T-cell (primary cell): Measurements from ENCODE around the gene ARHGAP32. TPM values are rescaled to one million over a fixed set of nuclear protein-coding genes. Genes with fewer than 3 reads are reported as not detected.

Experiments
- ATAC-seq, 4 experiments: fragments of 200-7000 bp in 3 of 4; fragments of 150-1000 bp in 1 of 4; cut with Tn5 transposase; replicated peaks in 1 of 4; 1 replicate in 3 of 4; 2 replicates in 1 of 4; pipeline ENCODE4 v1.10.0; 2021; ENCODE audit warnings: moderate library complexity in 3 of 4, mild to moderate bottlenecking in 2 of 4, moderate number of reproducible peaks in 1 of 4
- CTCF ChIA-PET, 2 donors: fragments of 300-600 bp; sonication (Branson Sonifier 250); formaldehyde crosslinking; loops; one replicate each; lab custom pipeline; 2022; ENCODE audit warnings: antibody characterized with exemption in 2 of 2; lab: Charles Lee
- POLR2A ChIA-PET, 2 donors: fragments of 300-600 bp; sonication (Branson Sonifier 250); formaldehyde crosslinking; loops; one replicate each; lab custom pipeline; 2022; ENCODE audit warnings: antibody characterized with exemption in 2 of 2; lab: Charles Lee
- DNase-seq, 35 experiments: peaks; one replicate each; pipeline versions ENCODE4 v3.0.0 to v3.0.0-alpha.2; 2013 to 2023
- H3K27ac ChIP-seq: one replicate; pipeline ENCODE4 v1.5.1; 2013; ENCODE audit warnings: low read length
- H3K27me3 ChIP-seq, 2 experiments: replicated peaks in 1 of 2; 1 replicate in 1 of 2; 2 replicates in 1 of 2; pipeline versions ENCODE4 v1.6.1 to v1.7.0; 2013; ENCODE audit warnings: low read length in 1 of 2, mixed read lengths in 1 of 2; ENCODE audit not compliant: control insufficient read depth in 2 of 2, insufficient read depth in 2 of 2; ENCODE audit errors: extremely low read depth in 1 of 2
- H3K36me3 ChIP-seq, 2 donors: 1 replicate in 1 of 2; 2 replicates in 1 of 2; pipeline versions ENCODE4 v1.6.1 to v1.7.0; 2013; ENCODE audit warnings: low read length in 1 of 2; ENCODE audit not compliant: control insufficient read depth in 2 of 2, insufficient read depth in 1 of 2; ENCODE audit errors: extremely low read depth in 1 of 2
- H3K4me1 ChIP-seq, 2 experiments: 1 replicate in 1 of 2; 2 replicates in 1 of 2; pipeline versions ENCODE4 v1.6.1 to v1.7.0; 2013; ENCODE audit warnings: low read length in 2 of 2, mixed read lengths in 1 of 2; ENCODE audit not compliant: insufficient read depth in 2 of 2, control insufficient read depth in 1 of 2; ENCODE audit errors: extremely low read depth in 1 of 2
- H3K4me3 ChIP-seq, 2 donors: 1 replicate in 1 of 2; 2 replicates in 1 of 2; pipeline versions ENCODE4 v1.5.1 to v1.7.0; 2013; ENCODE audit warnings: mild to moderate bottlenecking in 2 of 2, low read length in 1 of 2, moderate library complexity in 1 of 2; ENCODE audit not compliant: control insufficient read depth in 1 of 2; ENCODE audit errors: extremely low read depth in 1 of 2
- H3K9me3 ChIP-seq: 2 replicates; pipeline ENCODE4 v1.7.0; 2013
- H3K27ac Mint-ChIP-seq, 2 donors: one replicate each; pipeline ENCODE4 v1.8.0; 2020 to 2021; ENCODE audit warnings: mild to moderate bottlenecking in 2 of 2, mixed read lengths in 2 of 2
- H3K27me3 Mint-ChIP-seq, 2 donors: one replicate each; pipeline ENCODE4 v1.8.0; 2021 to 2022; ENCODE audit warnings: mixed read lengths in 2 of 2
- H3K36me3 Mint-ChIP-seq: one replicate; pipeline ENCODE4 v1.8.0; 2021; ENCODE audit warnings: mixed read lengths
- H3K4me1 Mint-ChIP-seq, 3 donors: one replicate each; pipeline ENCODE4 v1.8.0; 2020 to 2022; ENCODE audit warnings: mixed read lengths in 3 of 3, mild to moderate bottlenecking in 1 of 3
- H3K4me3 Mint-ChIP-seq, 3 donors: one replicate each; pipeline ENCODE4 v1.8.0; 2020 to 2022; ENCODE audit warnings: mild to moderate bottlenecking in 3 of 3, mixed read lengths in 3 of 3, moderate library complexity in 3 of 3
- H3K9me3 Mint-ChIP-seq, 3 donors: one replicate each; pipeline ENCODE4 v1.8.0; 2020 to 2022; ENCODE audit warnings: mixed read lengths in 3 of 3
- WGBS: methylation state at CpG from one replicate; pipeline ENCODE4 v1.1.5; 2013; ENCODE audit warnings: missing lambda C conversion rate; ENCODE audit not compliant: insufficient coverage; 5-methylcytosine and 5-hydroxymethylcytosine counted together
- total RNA-seq, 35 experiments: library from RNA in 6 of 35; stranded (reverse) in 6 of 35; fragments of 120-200 nt in 1 of 35; gene quantifications; one replicate each; pipeline versions ENCODE4 v1.2.1 to v1.2.4 and lab custom pipeline; 2013 to 2026

Gene ARHGAP32
- total RNA-seq, 5 donors from 2014 or later (not counting 1 experiment from before 2014, with no cell fraction given) = 4.4 to 7.8 (median 6.5) TPM

GRCh38 chr11:129230006-129230405, 37.9 kb upstream of the ARHGAP32 start:
- H3K27me3 ChIP-seq = no peaks in the 10 kb centered on the region
- DNase-seq (peak in 1 of 35 experiments; percentile 30), ATAC-seq (no peak)
- Mint-ChIP-seq H3K9me3 (peaks cover 5 to 17% (median 16%) of the 10 kb centered on the region in 3 donors), H3K4me1 (no peaks in the 10 kb centered on the region), H3K36me3 (peaks cover 4% of the 10 kb centered on the region), H3K27ac (no peak overlapping the region), H3K4me3 (no peak overlapping the region), H3K27me3 (no peaks in the 10 kb centered on the region)
- no peak overlapping the region for H3K27ac ChIP-seq
- H3K9me3 ChIP-seq = peaks cover 6% of the 10 kb centered on the region
- no peak overlapping the region for H3K4me3 ChIP-seq
- no CpG with 5 or more reads among the region's 6 CpGs for WGBS
- POLR2A ChIA-PET = no interaction called here
- H3K36me3 ChIP-seq = no peaks in the 10 kb centered on the region
- H3K4me1 ChIP-seq = no peaks in the 10 kb centered on the region
- CTCF ChIA-PET = interaction anchor here (0.6 to 2.1 kb wide), 6 partner anchors 11 to 520 kb away, joined by 3 to 8 read pairs (median 3); no protein-coding TSS in a partner anchor

GRCh38 chr11:129226207-129226798, 34.2 kb upstream of the ARHGAP32 start:
- Histone ChIP-seq H3K27ac (no peak overlapping the region), H3K27me3 (no peaks in the 10 kb centered on the region), H3K9me3 (peaks cover 6% of the 10 kb centered on the region), H3K4me3 (no peak overlapping the region), H3K4me1 (no peaks in the 10 kb centered on the region), H3K36me3 (no peaks in the 10 kb centered on the region)
- H3K4me3 Mint-ChIP-seq = no peak overlapping the region
- ATAC-seq = no peak
- H3K27me3 Mint-ChIP-seq = no peaks in the 10 kb centered on the region
- DNase-seq = no peak
- no peak overlapping the region for H3K27ac Mint-ChIP-seq
- no CpG with 5 or more reads among the region's 2 CpGs for WGBS
- ChIA-PET POLR2A (no interaction called here), CTCF (no interaction called here)
- H3K4me1 Mint-ChIP-seq = no peaks in the 10 kb centered on the region
- peaks cover 5 to 17% (median 16%) of the 10 kb centered on the region in 3 donors for H3K9me3 Mint-ChIP-seq
- peaks cover 4% of the 10 kb centered on the region for H3K36me3 Mint-ChIP-seq

GRCh38 chr11:129225190-129225589, 33.1 kb upstream of the ARHGAP32 start:
- no peak for ATAC-seq
- WGBS = no CpG with 5 or more reads among the region's 1 CpG
- Mint-ChIP-seq H3K36me3 (peaks cover 4% of the 10 kb centered on the region), H3K27ac (no peak overlapping the region), H3K4me3 (no peak overlapping the region), H3K9me3 (peaks cover 5 to 17% (median 16%) of the 10 kb centered on the region in 3 donors), H3K4me1 (no peaks in the 10 kb centered on the region), H3K27me3 (no peaks in the 10 kb centered on the region)
- Histone ChIP-seq H3K4me3 (no peak overlapping the region), H3K9me3 (peaks cover 6% of the 10 kb centered on the region), H3K27ac (no peak overlapping the region), H3K27me3 (no peaks in the 10 kb centered on the region), H3K36me3 (no peaks in the 10 kb centered on the region), H3K4me1 (no peaks in the 10 kb centered on the region)
- DNase-seq = no peak
- CTCF ChIA-PET = interaction anchor here in 1 of 2 donors (0.6 kb wide), 1 partner anchor 1183 kb away, joined by 3 read pairs; no protein-coding TSS in a partner anchor
- POLR2A ChIA-PET = no interaction called here

GRCh38 chr11:129224538-129224937, 32.4 kb upstream of the ARHGAP32 start:
- H3K4me3 ChIP-seq = no peak overlapping the region
- no peaks in the 10 kb centered on the region for H3K27me3 Mint-ChIP-seq
- H3K9me3 Mint-ChIP-seq = peaks cover 5 to 17% (median 16%) of the 10 kb centered on the region in 3 donors
- H3K4me1 Mint-ChIP-seq = no peaks in the 10 kb centered on the region
- peaks cover 6% of the 10 kb centered on the region for H3K9me3 ChIP-seq
- no peaks in the 10 kb centered on the region for H3K36me3 ChIP-seq
- ATAC-seq (no peak), DNase-seq (no peak)
- peaks cover 4% of the 10 kb centered on the region for H3K36me3 Mint-ChIP-seq
- POLR2A ChIA-PET = no interaction called here
- H3K4me1 ChIP-seq = no peaks in the 10 kb centered on the region
- WGBS = 79% methylated on average over 2 of the region's 3 CpGs
- H3K27me3 ChIP-seq = no peaks in the 10 kb centered on the region
- CTCF ChIA-PET = no interaction called here
- H3K27ac Mint-ChIP-seq = no peak overlapping the region
- no peak overlapping the region for H3K27ac ChIP-seq
- no peak overlapping the region for H3K4me3 Mint-ChIP-seq

- ChIA-PET POLR2A (no interaction called here), CTCF (interaction anchor here in 1 of 2 donors (0.6 kb wide), 1 partner anchor 878 kb away, joined by 3 read pairs; no protein-coding TSS in a partner anchor)
- Histone ChIP-seq H3K36me3 (no peaks in the 10 kb centered on the region), H3K4me1 (no peaks in the 10 kb centered on the region), H3K27me3 (no peaks in the 10 kb centered on the region), H3K27ac (no peak overlapping the region), H3K9me3 (peaks cover 6% of the 10 kb centered on the region), H3K4me3 (no peak overlapping the region)
- Mint-ChIP-seq H3K9me3 (peaks cover 5 to 17% (median 16%) of the 10 kb centered on the region in 3 donors), H3K27me3 (no peaks in the 10 kb centered on the region), H3K36me3 (peaks cover 4% of the 10 kb centered on the region), H3K4me3 (no peak overlapping the region), H3K4me1 (no peaks in the 10 kb centered on the region), H3K27ac (no peak overlapping the region)
- no peak for DNase-seq
- no peak for ATAC-seq
- WGBS = 56% methylated on average over 1 of the region's 2 CpGs
These were observed 31.6 kb upstream of the ARHGAP32 start for GRCh38 chr11:129223701-129224149.

- Mint-ChIP-seq H3K4me3 (no peak overlapping the region), H3K27me3 (no peaks in the 10 kb centered on the region), H3K27ac (no peak overlapping the region), H3K9me3 (peaks cover 5 to 17% (median 16%) of the 10 kb centered on the region in 3 donors), H3K36me3 (peaks cover 4% of the 10 kb centered on the region), H3K4me1 (no peaks in the 10 kb centered on the region)
- H3K9me3 ChIP-seq = peaks cover 6% of the 10 kb centered on the region
- H3K4me3 ChIP-seq = no peak overlapping the region
- ChIA-PET POLR2A (no interaction called here), CTCF (no interaction called here)
- H3K36me3 ChIP-seq = no peaks in the 10 kb centered on the region
- H3K27ac ChIP-seq = no peak overlapping the region
- WGBS = 40% methylated on average over 1 of the region's 1 CpG
- DNase-seq (no peak), ATAC-seq (no peak)
- H3K27me3 ChIP-seq = no peaks in the 10 kb centered on the region
- H3K4me1 ChIP-seq = no peaks in the 10 kb centered on the region
These were observed 31.1 kb upstream of the ARHGAP32 start for GRCh38 chr11:129223260-129223659.
